Stomach (tissue), 9 donors: ENCODE results near the gene FGF14. TPM values are rescaled to one million over a fixed set of nuclear protein-coding genes. Genes with fewer than 3 reads are reported as not detected.

Experiments used
- DNase-seq, 2 donors: peaks; one replicate each; pipeline versions ENCODE4 v3.0.0 to v3.0.0-alpha.2; 2013 to 2019
- H3K27ac ChIP-seq, 5 donors: fragments of 200-600 bp in 4 of 5; sonication (generic) in 4 of 5; one replicate each; pipeline ENCODE4 v1.5.1; 2013 to 2019; ENCODE audit warnings: mild to moderate bottlenecking in 1 of 5, moderate library complexity in 1 of 5
- H3K27me3 ChIP-seq, 3 donors: fragments of 200-600 bp; sonication (generic); one replicate each; pipeline ENCODE4 v1.5.1; 2017 to 2019; ENCODE audit warnings: mixed run types in 1 of 3
- H3K36me3 ChIP-seq, 4 donors: fragments of 200-600 bp; sonication (generic); 1 replicate in 3 of 4; 2 replicates in 1 of 4; pipeline ENCODE4 v1.5.1; 2016 to 2019
- H3K4me1 ChIP-seq, 4 donors: fragments of 200-600 bp; sonication (generic); one replicate each; pipeline ENCODE4 v1.5.1; 2016 to 2019
- H3K4me3 ChIP-seq, 4 donors: fragments of 200-600 bp; sonication (generic) in 3 of 4; one replicate each; pipeline ENCODE4 v1.5.1; 2016 to 2019; ENCODE audit warnings: mild to moderate bottlenecking in 1 of 4
- H3K9me3 ChIP-seq, 4 donors: fragments of 200-600 bp; sonication (generic); one replicate each; pipeline ENCODE4 v1.5.1; 2016 to 2019
- EP300 ChIP-seq: sonication (generic); formaldehyde crosslinking; IDR thresholded peaks from one replicate; pipeline ENCODE4 v1.6.1; 2017; ENCODE audit warnings: antibody characterized with exemption
- POLR2A ChIP-seq, 4 donors: fragments of 450-650 bp; IDR thresholded peaks; one replicate each; pipeline ENCODE4 v1.6.1; 2016; ENCODE audit warnings: antibody characterized with exemption in 4 of 4, control low read depth in 2 of 4, mild to moderate bottlenecking in 1 of 4, moderate library complexity in 1 of 4
- POLR2AphosphoS5 ChIP-seq, 3 donors: sonication (generic); formaldehyde crosslinking; IDR thresholded peaks; one replicate each; pipeline ENCODE4 v1.6.1; 2016; ENCODE audit warnings: antibody characterized with exemption in 3 of 3
- WGBS, 5 donors: extraction: QIAGEN DNeasy Blood & Tissue Kit in 3 of 5; methylation state at CpG; one replicate each; pipeline versions ENCODE4 v1.1.5 to v1.1.7; 2013 to 2018; 5-methylcytosine and 5-hydroxymethylcytosine counted together
- intact Hi-C: fragments of 100-400 bp; cut with DNase I; formaldehyde crosslinking; loops from one replicate; pipeline ENCODE4 v1.15.1; 2023; ENCODE audit warnings: low total_unique reads
- polyA plus RNA-seq, 3 donors: library from polyadenylated mRNA; stranded (reverse); fragments of 200-250 nt; gene quantifications; one replicate each; pipeline ENCODE4 v1.2.3, GENCODE V29; 2013
- total RNA-seq, 5 donors: library from RNA; depleted of rRNA; stranded (reverse); fragments of >200 nt; gene quantifications; one replicate each; pipeline versions ENCODE4 v1.1.0 to v1.2.3, GENCODE V29; 2014 to 2016
- TF ChIP-seq, protein P1 (sequence below), 7 experiments: fragments of 450-650 bp in 4 of 7; fragments of 200-600 bp in 3 of 7; sonication (generic) in 3 of 7; IDR thresholded peaks; one replicate each; pipeline ENCODE4 v1.5.1; 2016 to 2019; ENCODE audit warnings: antibody characterized with exemption in 7 of 7, control low read depth in 2 of 7, mild to moderate bottlenecking in 1 of 7
- donor health status: healthy with polysubstance abuse.
- donor health status: Bipolar disorder and iron deficiency.
- donor health status: healthy.

FGF14 gene
- total and polyA plus RNA-seq, 8 donors, result 0.08 to 6.6 (median 0.54) TPM

DNA sequence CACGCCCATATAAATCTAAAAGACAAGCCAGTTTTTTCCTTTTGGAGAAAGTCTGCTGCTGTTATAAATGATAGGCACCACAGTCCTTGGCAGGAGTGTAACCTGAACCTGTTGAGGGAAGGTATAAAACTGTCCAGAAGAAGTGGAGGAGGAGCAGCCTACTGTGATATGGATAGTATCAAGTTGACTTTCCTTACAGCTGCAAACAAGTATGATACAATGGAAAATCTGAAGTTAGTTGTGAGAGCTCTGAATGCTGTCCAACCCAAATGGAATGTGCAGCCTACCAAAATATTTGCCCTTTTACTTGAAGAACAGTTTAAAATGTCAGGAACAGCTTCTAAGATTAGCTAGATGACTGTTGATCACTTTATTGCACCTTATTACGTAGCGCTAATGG, 399.6 kb downstream of the FGF14 start:
- H3K36me3 ChIP-seq, result no peaks in the 10 kb centered on the region
- no peaks in the 10 kb centered on the region for H3K27me3 ChIP-seq
- H3K4me1 ChIP-seq, result peaks cover 0 to 10% (median 2%) of the 10 kb centered on the region in 4 donors
- H3K4me3 ChIP-seq, result no peak overlapping the region
- H3K27ac ChIP-seq, result no peak overlapping the region
- TF ChIP-seq, protein P1, sequence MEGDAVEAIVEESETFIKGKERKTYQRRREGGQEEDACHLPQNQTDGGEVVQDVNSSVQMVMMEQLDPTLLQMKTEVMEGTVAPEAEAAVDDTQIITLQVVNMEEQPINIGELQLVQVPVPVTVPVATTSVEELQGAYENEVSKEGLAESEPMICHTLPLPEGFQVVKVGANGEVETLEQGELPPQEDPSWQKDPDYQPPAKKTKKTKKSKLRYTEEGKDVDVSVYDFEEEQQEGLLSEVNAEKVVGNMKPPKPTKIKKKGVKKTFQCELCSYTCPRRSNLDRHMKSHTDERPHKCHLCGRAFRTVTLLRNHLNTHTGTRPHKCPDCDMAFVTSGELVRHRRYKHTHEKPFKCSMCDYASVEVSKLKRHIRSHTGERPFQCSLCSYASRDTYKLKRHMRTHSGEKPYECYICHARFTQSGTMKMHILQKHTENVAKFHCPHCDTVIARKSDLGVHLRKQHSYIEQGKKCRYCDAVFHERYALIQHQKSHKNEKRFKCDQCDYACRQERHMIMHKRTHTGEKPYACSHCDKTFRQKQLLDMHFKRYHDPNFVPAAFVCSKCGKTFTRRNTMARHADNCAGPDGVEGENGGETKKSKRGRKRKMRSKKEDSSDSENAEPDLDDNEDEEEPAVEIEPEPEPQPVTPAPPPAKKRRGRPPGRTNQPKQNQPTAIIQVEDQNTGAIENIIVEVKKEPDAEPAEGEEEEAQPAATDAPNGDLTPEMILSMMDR (IDR thresholded peaks at IDR 0.05), result no peak
- TF ChIP-seq POLR2A (IDR thresholded peaks at IDR 0.05), result no peak
- peak in 2 of 3 donors; percentile 13 to 20 for TF ChIP-seq POLR2AphosphoS5 (IDR thresholded peaks at IDR 0.05)
- no peak for TF ChIP-seq EP300
- H3K9me3 ChIP-seq, result no peaks in the 10 kb centered on the region
- 49 to 74% (median 63%) methylated on average over 3 of the region's 3 CpGs for WGBS, 5 donors
- DNase-seq, result peak in 1 of 2 donors; percentile 52
- intact Hi-C loops, result no loop called here

DNA sequence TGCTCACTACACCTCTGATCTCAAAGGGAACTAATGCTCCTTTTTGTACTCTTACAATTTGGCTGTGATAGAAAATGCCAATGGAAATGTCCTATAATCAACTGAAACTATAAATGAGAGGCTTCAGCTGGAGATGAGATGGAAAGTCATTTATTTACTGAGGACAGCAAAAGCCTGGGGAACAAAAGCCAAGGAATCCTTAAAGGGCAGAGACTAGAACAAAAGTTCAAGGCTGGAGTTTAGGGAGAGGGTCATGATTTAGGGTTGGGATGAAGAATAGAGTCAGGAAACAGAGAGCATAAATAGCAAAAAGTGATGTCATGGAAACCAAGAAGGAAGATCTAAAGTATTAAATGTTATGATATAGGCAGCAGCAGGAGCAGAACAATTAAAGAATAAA, 401.1 kb downstream of the FGF14 start:
- TF ChIP-seq, protein P1 (IDR thresholded peaks at IDR 0.05), result no peak
- no peak for TF ChIP-seq EP300
- TF ChIP-seq POLR2AphosphoS5 (IDR thresholded peaks at IDR 0.05), result no peak
- no peak for TF ChIP-seq POLR2A (IDR thresholded peaks at IDR 0.05)
- Histone ChIP-seq H3K4me3 (no peak overlapping the region), H3K36me3 (no peaks in the 10 kb centered on the region), H3K27ac (no peak overlapping the region), H3K27me3 (no peaks in the 10 kb centered on the region), H3K9me3 (no peaks in the 10 kb centered on the region), H3K4me1 (peaks cover 0 to 10% (median 2%) of the 10 kb centered on the region in 4 donors)
- DNase-seq, result no peak
- intact Hi-C loops, result no loop called here

DNA sequence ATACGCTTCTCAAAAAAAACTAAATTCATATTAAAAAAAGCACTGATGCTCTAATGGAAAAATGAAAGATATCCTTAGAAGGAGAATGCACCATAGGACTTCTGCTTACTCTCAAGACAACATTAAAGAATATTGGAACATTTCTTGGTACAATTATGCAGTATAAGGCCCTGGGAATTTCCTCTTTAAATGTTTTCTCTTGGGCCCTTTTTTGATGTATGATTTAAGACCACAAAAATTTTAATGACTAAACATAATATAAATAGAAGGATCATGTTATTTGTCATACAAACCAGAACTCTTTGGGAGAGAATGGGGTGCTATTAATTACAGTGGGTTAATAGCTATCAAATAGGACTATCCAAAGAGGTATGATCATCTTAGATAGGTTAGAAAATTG, 403.7 kb downstream of the FGF14 start:
- WGBS, 5 donors, result 88 to 98% (median 95%) methylated on average over 1 of the region's 1 CpG
- Histone ChIP-seq H3K9me3 (no peaks in the 10 kb centered on the region), H3K36me3 (no peaks in the 10 kb centered on the region), H3K27me3 (no peaks in the 10 kb centered on the region), H3K4me3 (no peak overlapping the region), H3K27ac (no peak overlapping the region), H3K4me1 (peaks cover 0 to 10% (median 2%) of the 10 kb centered on the region in 4 donors)
- no peak for DNase-seq
- intact Hi-C loops, result no loop called here
- TF ChIP-seq EP300, result no peak
- TF ChIP-seq, protein P1 (IDR thresholded peaks at IDR 0.05), result no peak
- no peak for TF ChIP-seq POLR2AphosphoS5 (IDR thresholded peaks at IDR 0.05)
- no peak for TF ChIP-seq POLR2A (IDR thresholded peaks at IDR 0.05)

DNA sequence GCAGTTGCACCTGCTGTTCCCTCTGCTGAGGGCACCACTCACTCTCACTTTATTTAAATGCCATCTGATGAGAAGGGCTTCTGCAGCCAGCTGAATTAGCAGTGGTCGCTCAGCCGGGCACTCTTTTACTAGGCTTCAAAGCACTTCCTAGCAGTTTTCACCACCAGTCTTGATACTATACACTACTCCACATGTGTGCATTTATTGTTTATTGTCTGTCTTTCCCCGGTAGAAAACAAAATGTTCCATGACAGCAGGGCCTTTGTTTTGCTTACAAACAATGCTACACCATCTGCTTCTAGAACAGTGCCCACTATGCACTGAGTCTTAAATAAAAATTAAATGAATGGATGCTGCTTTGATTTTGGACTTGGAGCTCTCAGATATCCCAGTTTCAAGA, 404.9 kb downstream of the FGF14 start:
- intact Hi-C loops, result no loop called here
- TF ChIP-seq, protein P1 (IDR thresholded peaks at IDR 0.05), result no peak
- TF ChIP-seq EP300 (no peak), POLR2A (IDR thresholded peaks at IDR 0.05) (no peak), POLR2AphosphoS5 (IDR thresholded peaks at IDR 0.05) (no peak)
- H3K9me3 ChIP-seq, result no peaks in the 10 kb centered on the region
- H3K4me3 ChIP-seq, result no peak overlapping the region
- no peaks in the 10 kb centered on the region for H3K27me3 ChIP-seq
- WGBS, 5 donors, result 84 to 92% (median 88%) methylated on average over 3 of the region's 3 CpGs
- no peak overlapping the region for H3K27ac ChIP-seq
- DNase-seq, result no peak
- no peaks in the 10 kb centered on the region for H3K36me3 ChIP-seq
- H3K4me1 ChIP-seq, result no peaks in the 10 kb centered on the region
